Central memory CD8-positive, alpha-beta T cell (primary cell): ENCODE results near the gene GABBR2.

ENCODE experiments used
- ATAC-seq: fragments of 150-1000 bp; cut with Tn5 transposase; replicated peaks from 2 replicates; pipeline ENCODE4 v1.10.0; 2022; ENCODE audit warnings: mild to moderate bottlenecking, moderate FRiP score, moderate number of reproducible peaks; ENCODE audit not compliant: poor library complexity, severe bottlenecking; ENCODE audit errors: extremely low read depth
- DNase-seq, 2 donors: peaks; one replicate each; pipeline ENCODE4 v3.0.0; 2021; ENCODE audit warnings: low spot score in 2 of 2
- H3K27ac Mint-ChIP-seq: one replicate; pipeline ENCODE4 v1.8.0; 2022; ENCODE audit warnings: low read depth, mild to moderate bottlenecking, moderate library complexity, mixed read lengths
- H3K27me3 Mint-ChIP-seq: one replicate; pipeline ENCODE4 v1.8.0; 2022; ENCODE audit warnings: mixed read lengths
- H3K36me3 Mint-ChIP-seq: one replicate; pipeline ENCODE4 v1.8.0; 2022; ENCODE audit warnings: mild to moderate bottlenecking, moderate library complexity, mixed read lengths; ENCODE audit not compliant: insufficient read depth
- H3K4me1 Mint-ChIP-seq: one replicate; pipeline ENCODE4 v1.8.0; 2022; ENCODE audit warnings: mixed read lengths
- H3K4me3 Mint-ChIP-seq: one replicate; pipeline ENCODE4 v1.8.0; 2022; ENCODE audit warnings: mild to moderate bottlenecking, moderate library complexity, mixed read lengths
- H3K9me3 Mint-ChIP-seq: one replicate; pipeline ENCODE4 v1.8.0; 2022; ENCODE audit warnings: mixed read lengths

The GABBR2 gene

DNA sequence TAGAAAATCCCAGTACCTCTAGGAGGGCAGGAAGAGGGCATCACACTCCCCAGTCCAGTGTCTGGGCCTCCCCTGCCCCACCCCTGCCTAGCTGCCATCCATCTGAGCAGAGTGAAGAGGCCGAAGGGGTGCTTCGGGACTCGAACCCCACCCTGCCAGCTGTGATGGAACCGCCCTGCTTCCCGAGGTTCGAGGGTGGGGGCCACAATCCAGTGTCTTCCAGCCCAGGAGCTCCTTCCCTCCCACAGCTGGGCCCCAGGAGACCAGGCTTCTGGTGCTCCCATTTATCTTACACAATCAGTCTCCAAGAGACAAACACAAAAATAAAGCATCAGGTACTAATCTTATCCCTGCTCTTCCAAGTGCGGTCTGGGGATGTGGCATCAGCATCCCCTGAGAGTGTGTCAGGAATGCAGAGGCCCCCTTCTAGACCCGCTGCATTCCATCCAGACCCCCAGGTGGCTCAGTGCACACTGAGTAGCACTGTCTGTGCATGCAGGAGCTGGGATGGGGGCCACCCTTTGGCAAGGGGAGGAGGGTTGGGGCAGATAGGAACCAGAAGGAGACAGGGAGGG is 330.4 kb downstream of the GABBR2 start:
- Mint-ChIP-seq H3K4me1 (no peaks in the 10 kb centered on the region), H3K36me3 (no peaks in the 10 kb centered on the region), H3K27ac (no peak overlapping the region), H3K4me3 (no peak overlapping the region), H3K9me3 (no peaks in the 10 kb centered on the region), H3K27me3 (no peaks in the 10 kb centered on the region)
- no peak for ATAC-seq
- no peak for DNase-seq

DNA sequence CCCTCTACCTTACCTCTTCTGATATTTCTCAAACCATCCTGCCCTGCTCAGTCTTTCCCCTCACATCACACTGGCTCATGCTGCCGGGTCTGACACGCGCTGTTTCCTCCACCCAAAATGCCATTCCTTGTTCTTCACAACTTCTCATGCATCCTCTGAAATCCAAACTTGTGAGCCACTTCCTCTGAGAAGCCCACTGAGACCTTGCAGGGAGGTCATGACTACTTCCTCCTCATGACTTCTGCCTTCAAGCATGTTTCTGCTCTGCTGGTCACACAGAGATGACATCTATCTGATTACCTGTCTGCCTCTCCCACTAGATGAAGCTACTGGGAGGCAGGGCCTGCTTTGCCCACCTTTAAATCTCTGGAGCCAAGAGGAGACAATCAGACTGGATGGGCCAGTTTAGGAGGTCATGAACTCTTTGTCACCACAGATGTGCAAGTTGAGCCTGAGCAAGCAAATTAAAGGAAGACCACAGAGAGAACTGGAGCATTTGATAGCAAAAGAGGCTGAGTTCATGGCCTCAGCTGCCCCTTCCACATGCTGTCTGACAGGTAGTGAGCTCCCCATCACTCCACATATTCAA is 333.5 kb downstream of the GABBR2 start:
- no peak for DNase-seq
- no peaks in the 10 kb centered on the region for H3K9me3 Mint-ChIP-seq
- no peak for ATAC-seq
- no peaks in the 10 kb centered on the region for H3K27me3 Mint-ChIP-seq
- H3K36me3 Mint-ChIP-seq: no peaks in the 10 kb centered on the region
- no peak overlapping the region for H3K4me3 Mint-ChIP-seq
- H3K4me1 Mint-ChIP-seq: no peaks in the 10 kb centered on the region
- H3K27ac Mint-ChIP-seq: no peak overlapping the region

- DNase-seq: no peak
- Mint-ChIP-seq H3K27ac (no peak overlapping the region), H3K4me1 (no peaks in the 10 kb centered on the region), H3K9me3 (no peaks in the 10 kb centered on the region), H3K36me3 (no peaks in the 10 kb centered on the region), H3K27me3 (peaks cover 7% of the 10 kb centered on the region), H3K4me3 (no peak overlapping the region)
- ATAC-seq: no peak
Measured at GRCh38 chr9:98374385-98375051, 334.2 kb downstream of the GABBR2 start.

DNA sequence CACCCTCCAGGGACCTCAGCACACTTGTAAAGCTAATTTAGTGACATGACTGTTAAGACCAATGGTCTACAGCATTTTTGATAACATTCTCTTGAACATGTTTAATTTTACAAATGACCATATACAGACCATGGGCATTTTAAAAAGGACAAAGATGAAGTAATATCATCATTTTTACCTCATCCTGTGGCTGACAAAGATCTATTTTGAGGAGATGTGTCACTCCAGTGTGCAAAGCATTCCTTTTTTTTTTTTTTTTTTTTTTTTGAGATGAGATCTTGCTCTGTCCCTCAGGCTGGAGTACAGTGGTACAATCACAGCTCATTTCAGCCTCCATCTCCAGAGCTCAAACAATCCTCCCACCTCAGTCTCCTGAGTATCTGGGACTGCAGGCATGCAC is 335.1 kb downstream of the GABBR2 start:
- H3K27ac Mint-ChIP-seq: no peak overlapping the region

DNA sequence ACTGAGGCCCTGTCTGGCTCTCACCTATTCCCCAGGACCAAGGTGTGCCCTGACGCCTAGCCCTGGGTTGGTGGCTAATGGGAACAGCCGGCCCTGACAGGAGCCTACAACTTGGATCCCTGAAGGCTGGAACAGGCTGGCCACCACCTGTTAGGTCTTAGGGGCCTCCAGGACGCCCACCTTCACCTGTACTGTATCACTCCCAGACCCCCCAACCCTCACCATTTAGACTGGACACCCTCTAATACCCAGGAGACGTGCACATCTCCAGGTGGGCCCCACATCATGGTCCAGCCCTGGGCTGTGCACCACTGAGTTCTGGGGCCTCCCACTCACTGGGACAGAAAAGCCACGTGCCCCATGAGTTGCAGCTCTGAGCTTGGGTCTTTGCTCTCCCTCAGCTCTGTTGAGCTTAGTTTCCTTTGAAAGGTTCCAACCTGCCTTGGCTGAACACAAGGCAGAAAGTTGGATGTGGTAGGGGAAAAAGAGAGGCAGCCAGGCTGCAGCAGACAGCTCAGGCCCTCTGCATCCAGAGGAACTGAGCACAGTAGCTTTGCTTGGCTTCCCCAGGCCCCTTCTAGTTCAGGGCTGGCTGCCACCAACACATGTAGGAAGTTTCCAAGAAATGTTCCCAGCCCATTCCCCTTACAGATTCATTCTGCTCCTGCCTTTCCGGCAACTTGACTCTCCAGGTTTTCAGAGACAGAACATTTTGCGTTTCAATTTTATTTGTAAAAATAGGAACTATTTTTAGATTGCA is 336.5 kb downstream of the GABBR2 start:
- H3K4me3 Mint-ChIP-seq: no peak overlapping the region

More for the DNA sequence above, 335.1 kb downstream of the GABBR2 start:
- DNase-seq: no peak
- ATAC-seq: no peak
- Mint-ChIP-seq H3K36me3 (no peaks in the 10 kb centered on the region), H3K9me3 (no peaks in the 10 kb centered on the region), H3K4me3 (no peak overlapping the region), H3K27me3 (peaks cover 15% of the 10 kb centered on the region), H3K4me1 (no peaks in the 10 kb centered on the region)

DNA sequence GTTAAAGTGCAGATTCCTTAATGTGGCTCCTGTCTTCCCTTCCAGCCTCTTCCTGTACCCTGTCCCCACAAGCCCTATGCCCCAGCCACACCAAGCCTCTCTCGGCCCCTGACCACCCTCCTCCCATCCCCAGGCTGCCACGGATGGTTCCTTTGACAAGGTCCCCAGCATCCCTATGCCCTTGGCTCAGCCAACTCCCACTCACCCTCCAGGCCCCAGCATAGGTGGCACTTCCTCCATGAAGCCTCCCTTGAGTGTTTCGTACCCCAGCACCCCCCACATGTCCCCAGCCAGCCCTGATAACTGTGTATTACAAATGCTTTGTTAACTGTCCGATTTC is 337.8 kb downstream of the GABBR2 start:
- Mint-ChIP-seq H3K4me1 (no peaks in the 10 kb centered on the region), H3K27me3 (peaks cover 21% of the 10 kb centered on the region), H3K4me3 (no peak overlapping the region), H3K36me3 (no peaks in the 10 kb centered on the region), H3K9me3 (no peaks in the 10 kb centered on the region), H3K27ac (no peak overlapping the region)
- no peak for DNase-seq
- ATAC-seq: no peak

More for the DNA sequence above, 336.5 kb downstream of the GABBR2 start:
- Mint-ChIP-seq H3K9me3 (no peaks in the 10 kb centered on the region), H3K4me1 (no peaks in the 10 kb centered on the region), H3K27me3 (peaks cover 15% of the 10 kb centered on the region), H3K36me3 (no peaks in the 10 kb centered on the region), H3K27ac (no peak overlapping the region)
- ATAC-seq: no peak
- DNase-seq: no peak

GRCh38 chr9:98370300-98370975 is 338.3 kb downstream of the GABBR2 start:
- H3K27me3 Mint-ChIP-seq: peaks cover 21% of the 10 kb centered on the region

DNA sequence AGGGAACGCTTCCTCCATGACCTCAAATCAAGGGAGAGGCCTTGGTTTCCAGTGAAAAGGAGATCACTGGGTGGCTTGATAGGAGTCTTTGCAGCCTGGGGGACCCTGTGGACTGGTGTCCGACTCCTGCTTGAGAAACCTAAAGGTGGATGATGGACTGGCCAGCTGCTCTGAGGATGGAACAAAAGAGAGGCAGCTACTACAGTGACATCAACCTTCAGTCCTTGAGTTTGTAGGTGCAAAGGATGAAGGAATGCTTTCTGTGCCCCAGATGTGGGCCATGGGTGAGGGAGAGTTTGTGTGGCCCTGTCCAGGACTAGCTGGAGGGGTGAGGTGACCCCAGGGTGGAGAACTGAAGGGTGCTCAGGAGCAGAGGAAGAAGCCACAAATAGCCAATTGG is 338.8 kb downstream of the GABBR2 start:
- Mint-ChIP-seq H3K4me3 (no peak overlapping the region), H3K36me3 (no peaks in the 10 kb centered on the region), H3K4me1 (no peaks in the 10 kb centered on the region), H3K27me3 (peaks cover 21% of the 10 kb centered on the region), H3K27ac (no peak overlapping the region), H3K9me3 (peaks cover 10% of the 10 kb centered on the region)
- DNase-seq (no peak), ATAC-seq (no peak)

More at GRCh38 chr9:98370300-98370975, 338.3 kb downstream of the GABBR2 start:
- H3K4me3 Mint-ChIP-seq: no peak overlapping the region
- no peaks in the 10 kb centered on the region for H3K36me3 Mint-ChIP-seq
- H3K4me1 Mint-ChIP-seq: no peaks in the 10 kb centered on the region
- H3K9me3 Mint-ChIP-seq: peaks cover 4% of the 10 kb centered on the region
- H3K27ac Mint-ChIP-seq: no peak overlapping the region
- ATAC-seq (no peak), DNase-seq (no peak)

- ATAC-seq (no peak), DNase-seq (no peak)
- Mint-ChIP-seq H3K4me1 (no peaks in the 10 kb centered on the region), H3K27me3 (peaks cover 21% of the 10 kb centered on the region), H3K36me3 (no peaks in the 10 kb centered on the region), H3K9me3 (peaks cover 11% of the 10 kb centered on the region), H3K4me3 (no peak overlapping the region), H3K27ac (no peak overlapping the region)
Measured at GRCh38 chr9:98369471-98369870, 339.3 kb downstream of the GABBR2 start.

DNA sequence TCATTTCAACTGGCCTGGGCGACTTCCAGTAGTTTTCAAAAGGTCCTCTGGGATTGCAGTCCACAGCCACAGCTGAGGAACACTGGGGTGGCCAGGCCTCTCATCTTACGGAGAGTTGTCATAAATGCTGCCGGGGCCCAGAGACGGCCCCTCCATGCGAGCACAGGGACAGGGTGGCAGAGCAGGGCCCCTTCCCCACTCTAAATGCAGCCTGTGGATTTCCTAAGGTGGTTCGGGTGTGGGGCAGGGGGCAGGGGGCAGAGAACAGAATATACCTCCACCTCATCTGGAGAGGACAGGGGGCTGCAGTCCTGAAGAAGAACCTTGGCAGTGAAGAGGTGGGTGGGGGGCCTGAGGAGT is 339.7 kb downstream of the GABBR2 start:
- Mint-ChIP-seq H3K27ac (no peak overlapping the region), H3K4me1 (no peaks in the 10 kb centered on the region), H3K4me3 (no peak overlapping the region), H3K27me3 (peaks cover 21% of the 10 kb centered on the region), H3K9me3 (peaks cover 11% of the 10 kb centered on the region), H3K36me3 (no peaks in the 10 kb centered on the region)
- no peak for ATAC-seq
- DNase-seq: no peak

DNA sequence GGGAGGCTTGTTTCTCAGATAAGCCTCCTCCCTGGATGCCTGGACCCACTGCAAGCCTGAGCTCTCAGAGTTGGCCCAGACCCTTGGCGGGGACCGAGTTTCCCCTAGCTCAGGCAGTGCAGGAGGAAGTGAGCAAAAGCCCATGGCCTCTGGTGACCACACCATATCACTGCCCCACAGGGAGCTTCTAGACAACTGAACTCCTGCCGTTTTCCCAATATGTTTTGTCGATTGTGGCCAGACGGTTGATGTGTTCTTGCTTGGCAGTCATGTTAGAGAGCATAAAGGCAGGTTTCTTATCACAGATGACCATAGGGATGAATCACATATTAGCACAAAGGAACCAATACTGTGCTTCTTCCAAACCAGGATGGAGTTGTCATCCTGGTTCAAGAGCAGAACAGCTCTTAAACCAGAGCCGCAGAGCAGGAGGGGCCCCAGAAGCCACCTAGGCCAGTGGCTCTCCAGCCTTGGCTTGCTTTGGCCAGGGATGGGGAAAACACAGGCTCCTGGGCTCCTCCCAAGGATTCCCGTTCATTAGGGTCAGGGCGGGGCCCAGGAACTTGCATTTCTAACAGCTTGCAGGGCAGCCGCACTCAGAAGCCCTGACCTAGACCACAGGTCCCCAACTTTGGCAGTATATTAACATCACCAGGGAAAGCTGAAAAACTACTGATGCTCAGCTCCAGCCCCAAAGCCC is 340.2 kb downstream of the GABBR2 start:
- Mint-ChIP-seq H3K9me3 (peaks cover 11% of the 10 kb centered on the region), H3K27me3 (peaks cover 21% of the 10 kb centered on the region), H3K36me3 (no peaks in the 10 kb centered on the region), H3K4me3 (no peak overlapping the region), H3K27ac (no peak overlapping the region), H3K4me1 (no peaks in the 10 kb centered on the region)
- ATAC-seq (no peak), DNase-seq (no peak)

- no peaks in the 10 kb centered on the region for H3K36me3 Mint-ChIP-seq
- H3K4me1 Mint-ChIP-seq: no peaks in the 10 kb centered on the region
- H3K9me3 Mint-ChIP-seq: peaks cover 11% of the 10 kb centered on the region
- DNase-seq (no peak), ATAC-seq (no peak)
- H3K27me3 Mint-ChIP-seq: peaks cover 27% of the 10 kb centered on the region
- H3K4me3 Mint-ChIP-seq: no peak overlapping the region
- no peak overlapping the region for H3K27ac Mint-ChIP-seq
Measured at GRCh38 chr9:98367923-98368322, 340.8 kb downstream of the GABBR2 start.
